GM12872 (cell line): ENCODE data around the gene ZDHHC18.

Source experiments
- CTCF ChIP-seq: IDR thresholded peaks from 3 replicates; pipeline ENCODE4 v1.5.1; 2011; ENCODE audit warnings: low read depth, mild to moderate bottlenecking, low read length, moderate library complexity; ENCODE audit not compliant: insufficient read depth

Gene ZDHHC18

GRCh38 chr1:26890467-26890796 lies 63.9 kb downstream of the ZDHHC18 start:
- TF ChIP-seq CTCF: no peak

GRCh38 chr1:26894263-26894662 lies 67.8 kb downstream of the ZDHHC18 start:
- no peak for TF ChIP-seq CTCF

GRCh38 chr1:26897351-26897750 lies 70.9 kb downstream of the ZDHHC18 start:
- TF ChIP-seq CTCF: no peak

- TF ChIP-seq CTCF: no peak
Measured at GRCh38 chr1:26900001-26900814, 73.7 kb downstream of the ZDHHC18 start, which contains the start of gene GPATCH3. Gene GPATCH3 (minus strand): TSS chr1:26900467. CDS start chr1:26900442, 25 bp downstream.

GRCh38 chr1:26900815-26901511 lies 74.5 kb downstream of the ZDHHC18 start:
- no peak for TF ChIP-seq CTCF
